ENCODE measurements around the gene DNAAF2.
"Not testable (repeated sequence)": the region's sequence is repeated elsewhere in the genome, so short reads cannot be mapped to it uniquely, and the experiment has no call there.

The DNAAF2 gene, protein sequence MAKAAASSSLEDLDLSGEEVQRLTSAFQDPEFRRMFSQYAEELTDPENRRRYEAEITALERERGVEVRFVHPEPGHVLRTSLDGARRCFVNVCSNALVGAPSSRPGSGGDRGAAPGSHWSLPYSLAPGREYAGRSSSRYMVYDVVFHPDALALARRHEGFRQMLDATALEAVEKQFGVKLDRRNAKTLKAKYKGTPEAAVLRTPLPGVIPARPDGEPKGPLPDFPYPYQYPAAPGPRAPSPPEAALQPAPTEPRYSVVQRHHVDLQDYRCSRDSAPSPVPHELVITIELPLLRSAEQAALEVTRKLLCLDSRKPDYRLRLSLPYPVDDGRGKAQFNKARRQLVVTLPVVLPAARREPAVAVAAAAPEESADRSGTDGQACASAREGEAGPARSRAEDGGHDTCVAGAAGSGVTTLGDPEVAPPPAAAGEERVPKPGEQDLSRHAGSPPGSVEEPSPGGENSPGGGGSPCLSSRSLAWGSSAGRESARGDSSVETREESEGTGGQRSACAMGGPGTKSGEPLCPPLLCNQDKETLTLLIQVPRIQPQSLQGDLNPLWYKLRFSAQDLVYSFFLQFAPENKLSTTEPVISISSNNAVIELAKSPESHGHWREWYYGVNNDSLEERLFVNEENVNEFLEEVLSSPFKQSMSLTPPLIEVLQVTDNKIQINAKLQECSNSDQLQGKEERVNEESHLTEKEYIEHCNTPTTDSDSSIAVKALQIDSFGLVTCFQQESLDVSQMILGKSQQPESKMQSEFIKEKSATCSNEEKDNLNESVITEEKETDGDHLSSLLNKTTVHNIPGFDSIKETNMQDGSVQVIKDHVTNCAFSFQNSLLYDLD

GRCh38 chr14:49634547-49635334 lies at the start of gene DNAAF2:
DNAAF2 (minus strand) TSS chr14:49635244; CDS start chr14:49635149, 95 bp downstream.
- DNase-seq, result peak; percentile 87

DNA sequence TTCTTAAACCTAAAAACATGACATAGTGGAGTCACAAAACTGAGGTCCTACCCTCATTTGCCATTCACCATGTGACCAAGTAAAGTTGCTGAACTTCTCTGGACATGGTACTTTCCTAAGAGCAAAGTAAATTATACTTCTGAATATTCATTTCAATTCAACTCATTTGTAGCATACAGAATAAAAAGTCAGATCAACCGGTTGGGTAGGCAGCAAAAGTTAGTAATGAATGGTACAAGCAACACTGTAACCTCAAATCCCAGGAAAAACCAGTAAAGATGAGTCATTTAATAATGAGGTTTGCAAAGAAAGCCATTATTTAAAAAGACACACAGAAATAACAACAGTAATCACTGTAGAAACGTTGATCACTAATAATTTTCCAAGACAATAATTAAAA lies 44.2 kb upstream of the DNAAF2 start:
- DNase-seq, result no peak

DNA sequence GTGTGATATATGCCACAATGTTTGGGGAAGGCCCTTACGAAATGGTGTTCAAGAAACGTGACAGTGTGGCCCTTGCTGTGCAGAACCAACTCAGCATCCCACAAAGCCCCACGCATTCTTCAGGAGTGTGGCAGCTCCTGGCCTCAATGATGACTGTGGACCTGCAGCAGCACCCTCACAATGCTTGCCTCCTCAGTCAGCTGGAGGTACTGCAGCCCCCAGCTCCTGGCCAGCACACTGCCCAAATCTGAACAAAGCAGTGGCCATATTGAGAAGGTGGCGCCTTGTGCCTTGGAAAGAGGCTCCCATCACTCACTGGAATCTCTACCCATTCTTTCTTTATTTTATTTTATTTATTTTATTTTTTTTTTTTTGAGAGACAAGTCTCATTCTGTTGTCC lies 42.6 kb upstream of the DNAAF2 start:
- no peak for DNase-seq

- no peak for DNase-seq
Measured at GRCh38 chr14:49673586-49673985, 38.5 kb upstream of the DNAAF2 start.

- DNase-seq, result no peak
Measured at GRCh38 chr14:49670475-49670874, 35.4 kb upstream of the DNAAF2 start.

- DNase-seq, result no peak
Measured at GRCh38 chr14:49659526-49660455, 24.7 kb upstream of the DNAAF2 start.

- not testable (repeated sequence) for DNase-seq
Measured at GRCh38 chr14:49657500-49657899, 22.5 kb upstream of the DNAAF2 start.

DNA sequence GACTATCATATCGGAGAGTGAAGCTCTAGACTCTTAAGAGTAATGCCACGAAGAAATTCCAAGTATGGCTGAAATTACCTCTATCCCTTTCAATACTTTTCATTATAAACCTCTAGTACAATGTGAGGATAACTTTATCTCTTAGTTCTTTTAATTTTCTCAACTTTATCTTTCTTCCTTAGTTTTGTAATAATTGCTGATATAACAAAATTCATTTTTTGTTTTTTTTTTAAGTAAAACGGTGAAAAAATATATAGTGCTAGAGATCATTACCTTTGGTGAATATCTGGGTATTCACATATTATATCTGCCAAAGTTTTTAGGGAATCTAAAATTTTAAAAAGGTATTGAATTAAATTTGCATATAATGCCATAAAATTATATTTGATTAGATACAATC lies 19.5 kb upstream of the DNAAF2 start:
- no peak for DNase-seq

DNA sequence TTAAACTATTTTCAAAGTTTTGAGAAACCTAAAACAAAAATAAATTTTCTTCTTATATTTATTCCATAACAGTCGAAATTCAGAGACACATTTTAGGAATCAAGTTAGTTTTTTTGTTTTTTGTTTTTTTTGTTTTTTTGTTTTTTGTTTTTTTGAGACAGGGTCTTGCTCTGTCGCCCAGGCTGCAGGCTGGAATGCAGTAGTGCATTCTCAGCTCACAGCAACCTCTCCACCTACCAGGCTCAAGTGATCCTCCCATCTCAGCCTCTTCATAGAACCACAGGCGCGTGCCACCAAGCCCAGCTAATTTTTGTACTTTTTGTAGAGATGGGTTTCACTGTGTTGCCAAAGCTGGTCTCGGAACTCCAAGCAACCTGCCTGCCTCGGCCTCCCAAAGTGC lies 18.5 kb upstream of the DNAAF2 start:
- DNase-seq, result no peak

GRCh38 chr14:49642163-49642562 lies 7.1 kb upstream of the DNAAF2 start:
- no peak for DNase-seq

DNA sequence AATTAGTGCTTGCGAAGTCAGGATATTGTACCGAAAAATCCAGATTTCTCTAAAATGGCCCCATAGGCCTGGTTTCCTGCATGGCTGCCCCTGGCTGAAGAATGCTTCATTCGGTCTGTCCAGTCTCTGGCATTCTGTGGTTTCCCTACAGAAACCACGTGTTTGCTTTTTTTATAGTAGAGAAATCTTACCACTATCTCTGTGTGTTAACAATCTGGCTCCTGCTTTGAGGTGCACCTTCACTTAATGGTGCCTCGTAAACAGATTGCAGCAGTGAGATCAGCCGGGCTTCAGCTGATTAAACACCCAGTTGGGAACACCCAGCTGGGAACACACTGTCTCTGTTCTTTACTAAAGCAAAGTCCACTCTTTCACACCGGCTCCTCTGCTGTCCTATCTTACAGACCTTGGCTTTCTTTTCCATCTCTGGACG lies 6.7 kb upstream of the DNAAF2 start:
- DNase-seq, result no peak

DNA sequence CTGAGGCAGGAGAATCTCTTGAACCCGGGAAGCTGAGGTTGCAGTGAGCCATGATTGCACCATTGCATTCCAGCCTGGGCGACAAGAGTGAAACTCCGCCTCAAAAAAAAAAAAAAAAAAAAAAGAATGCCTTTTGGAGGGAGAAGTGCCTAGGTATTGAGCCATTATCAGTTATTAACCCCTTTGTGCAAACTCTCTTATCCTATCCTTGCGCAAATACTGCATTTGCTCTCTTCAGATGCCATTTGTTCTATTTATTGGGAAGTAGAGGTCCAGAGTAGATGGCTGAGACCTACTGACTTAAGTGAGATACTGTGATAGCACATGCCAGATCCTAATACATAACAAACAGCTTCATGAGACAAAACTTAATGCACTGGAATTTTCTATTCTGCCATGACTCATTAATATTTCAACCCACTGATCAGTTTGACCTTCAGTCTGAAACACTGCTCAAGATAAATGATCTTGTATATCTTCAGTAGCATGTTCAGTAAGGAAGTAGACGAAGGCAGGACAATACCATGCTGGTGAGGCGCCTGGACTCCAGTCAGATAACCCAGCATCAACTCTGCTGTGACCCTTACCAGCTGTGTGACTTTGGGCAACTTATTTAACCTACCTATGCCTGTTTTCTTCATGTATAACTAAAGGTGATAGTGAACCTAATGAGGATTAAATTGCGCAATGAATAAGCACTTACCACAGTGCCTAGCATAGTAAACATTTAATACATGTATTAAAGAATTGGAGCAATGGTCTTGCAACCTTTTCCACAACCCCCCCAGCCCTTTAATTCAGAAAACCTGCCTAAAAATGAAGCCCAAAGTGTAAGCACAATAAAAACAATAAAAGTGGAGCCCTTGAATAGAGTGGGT lies 5.7 kb upstream of the DNAAF2 start:
- DNase-seq, result no peak

DNA sequence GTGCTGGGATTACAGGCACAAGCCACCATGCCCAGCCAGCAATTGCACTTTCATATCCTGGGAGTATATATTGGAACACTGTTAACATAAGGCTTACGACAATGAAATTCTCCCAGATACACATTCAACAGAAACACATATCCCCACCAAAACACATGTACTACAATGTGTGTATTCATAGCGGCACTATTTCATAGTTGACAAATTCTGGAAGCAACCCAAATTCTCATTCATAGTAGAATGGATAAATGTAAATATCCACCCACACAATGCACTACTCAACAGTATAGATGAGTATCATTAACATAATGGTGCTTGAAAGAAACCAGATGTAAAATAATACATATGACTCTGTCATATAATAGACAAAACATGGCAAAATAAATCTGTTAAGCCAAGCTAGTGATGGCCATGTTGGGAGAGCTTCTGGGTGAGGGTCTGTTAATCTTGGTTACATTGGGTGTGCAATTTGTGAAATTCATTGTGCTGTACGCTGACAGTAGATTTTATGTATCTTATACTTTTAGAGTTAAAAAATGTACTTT lies 2.6 kb upstream of the DNAAF2 start:
- DNase-seq, result no peak

GRCh38 chr14:49636866-49637265 lies 1.8 kb upstream of the DNAAF2 start:
- no peak for DNase-seq

- DNase-seq, result peak; percentile 98
Measured at GRCh38 chr14:49633640-49634546, 1.2 kb downstream of the DNAAF2 start.

DNA sequence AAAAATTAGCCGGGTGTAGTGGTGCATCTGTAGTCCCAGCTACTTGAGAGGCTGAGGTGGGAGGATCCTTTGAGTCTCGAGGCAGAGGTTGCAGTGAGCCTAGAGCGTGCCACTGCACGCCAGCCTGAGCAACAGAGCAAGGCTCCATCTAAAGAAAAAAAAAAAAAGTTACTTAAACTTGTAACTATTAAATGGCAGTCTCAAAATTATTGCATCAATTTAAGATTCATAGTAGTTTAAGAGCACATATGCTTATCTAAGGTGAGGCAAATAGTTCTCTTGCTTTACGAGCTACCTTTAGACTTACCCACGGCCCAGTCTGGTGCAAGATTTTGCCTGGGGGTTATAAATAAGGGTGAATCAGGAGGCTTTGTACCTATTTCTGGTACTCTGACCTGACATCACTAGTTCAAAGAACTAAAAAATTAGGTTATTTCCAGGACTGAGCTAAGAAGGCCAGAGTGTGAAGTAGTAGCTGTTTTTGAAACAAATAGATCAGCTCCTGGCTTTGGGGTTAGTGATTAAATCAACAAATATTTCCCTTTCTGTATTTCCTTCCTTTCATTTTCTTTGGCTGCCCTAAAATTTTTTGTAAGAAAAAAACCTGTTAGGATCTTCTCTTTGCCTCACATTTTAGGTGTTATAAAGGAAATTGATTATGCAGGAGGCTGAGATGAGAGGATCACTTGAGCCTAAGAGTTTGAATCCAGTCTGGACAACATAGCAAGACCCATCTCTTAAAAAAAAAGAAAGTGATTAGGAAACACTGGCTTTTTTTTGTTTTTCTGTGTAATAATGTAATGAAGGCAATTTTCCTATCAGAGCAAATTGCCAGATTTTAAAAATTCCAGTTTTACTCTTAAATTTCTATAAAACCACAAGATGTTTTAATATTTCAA lies 10.9 kb downstream of the DNAAF2 start:
- DNase-seq, result peak; percentile 70

- no peak for DNase-seq
Measured at GRCh38 chr14:49623387-49623786, 11.7 kb downstream of the DNAAF2 start.

- DNase-seq, result no peak
Measured at GRCh38 chr14:49622022-49622607, 12.9 kb downstream of the DNAAF2 start.

All from activated effector memory CD4-positive, alpha-beta T cell treated with anti-CD3 and anti-CD28 coated beads, Interleukin-2, amount 50 U/mL, for 16 hours (primary cell).